ENCODE data around the gene S100Z. TPM values are rescaled to one million over a fixed set of nuclear protein-coding genes. Genes with fewer than 3 reads are reported as not detected.

Gene S100Z
- total RNA-seq, result 1 to 10 TPM in 1 of 4 donors, under 1 TPM in 2, not detected in 1; 0.36 to 1.7 (median 0.37) TPM

DNA sequence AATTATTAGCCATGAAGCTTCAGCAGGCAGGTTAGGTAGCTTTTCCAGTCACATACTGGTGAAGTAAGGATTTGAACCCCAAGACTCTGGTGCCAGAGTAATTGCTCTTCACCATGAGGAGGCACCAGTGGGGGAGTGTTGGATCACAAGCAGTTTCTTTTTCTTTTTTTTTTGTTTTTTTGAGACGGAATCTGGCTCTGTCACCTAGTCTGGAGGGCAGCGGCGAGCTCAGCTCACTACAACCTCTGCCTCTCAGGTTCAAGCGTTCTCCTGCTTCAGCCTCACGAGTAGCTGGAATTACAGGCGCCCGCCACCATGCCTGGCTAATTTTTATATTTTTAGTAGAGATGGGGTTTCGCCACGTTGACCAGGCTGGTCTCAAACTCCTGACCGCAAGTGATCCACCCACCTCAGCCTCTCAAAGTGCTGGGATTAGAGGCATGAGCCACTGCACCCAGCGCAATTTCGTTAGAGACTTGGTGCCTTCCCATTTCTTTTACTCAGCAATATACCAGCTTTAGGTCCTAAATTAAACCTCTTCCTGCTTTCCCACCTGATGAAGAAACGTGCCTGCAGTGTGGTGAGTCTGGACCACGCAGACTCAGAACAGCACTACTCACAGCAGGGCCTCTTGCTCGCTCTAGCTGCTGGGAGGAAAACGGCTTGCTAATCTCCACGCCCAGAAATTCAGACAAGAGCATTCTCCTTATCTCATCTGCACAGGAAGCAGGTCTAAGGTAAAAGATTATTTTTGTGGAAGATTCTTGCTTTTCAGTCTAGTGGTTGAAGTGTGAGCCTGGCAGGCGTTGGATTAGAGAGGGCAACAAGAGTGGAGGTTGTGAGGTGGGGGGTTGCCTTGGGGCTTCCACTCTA is at the start of gene S100Z:
Gene S100Z (plus strand): TSS at position 596 of the 873 bp plus-strand sequence. CDS start 25,346 bp downstream, outside the sequence.
- TF ChIP-seq, protein P1, sequence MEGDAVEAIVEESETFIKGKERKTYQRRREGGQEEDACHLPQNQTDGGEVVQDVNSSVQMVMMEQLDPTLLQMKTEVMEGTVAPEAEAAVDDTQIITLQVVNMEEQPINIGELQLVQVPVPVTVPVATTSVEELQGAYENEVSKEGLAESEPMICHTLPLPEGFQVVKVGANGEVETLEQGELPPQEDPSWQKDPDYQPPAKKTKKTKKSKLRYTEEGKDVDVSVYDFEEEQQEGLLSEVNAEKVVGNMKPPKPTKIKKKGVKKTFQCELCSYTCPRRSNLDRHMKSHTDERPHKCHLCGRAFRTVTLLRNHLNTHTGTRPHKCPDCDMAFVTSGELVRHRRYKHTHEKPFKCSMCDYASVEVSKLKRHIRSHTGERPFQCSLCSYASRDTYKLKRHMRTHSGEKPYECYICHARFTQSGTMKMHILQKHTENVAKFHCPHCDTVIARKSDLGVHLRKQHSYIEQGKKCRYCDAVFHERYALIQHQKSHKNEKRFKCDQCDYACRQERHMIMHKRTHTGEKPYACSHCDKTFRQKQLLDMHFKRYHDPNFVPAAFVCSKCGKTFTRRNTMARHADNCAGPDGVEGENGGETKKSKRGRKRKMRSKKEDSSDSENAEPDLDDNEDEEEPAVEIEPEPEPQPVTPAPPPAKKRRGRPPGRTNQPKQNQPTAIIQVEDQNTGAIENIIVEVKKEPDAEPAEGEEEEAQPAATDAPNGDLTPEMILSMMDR (IDR thresholded peaks at IDR 0.05), result no peak
- ATAC-seq (ENCODE audit: low FRiP score) (no peak), DNase-seq (ENCODE audit: low spot score) (no peak)

DNA sequence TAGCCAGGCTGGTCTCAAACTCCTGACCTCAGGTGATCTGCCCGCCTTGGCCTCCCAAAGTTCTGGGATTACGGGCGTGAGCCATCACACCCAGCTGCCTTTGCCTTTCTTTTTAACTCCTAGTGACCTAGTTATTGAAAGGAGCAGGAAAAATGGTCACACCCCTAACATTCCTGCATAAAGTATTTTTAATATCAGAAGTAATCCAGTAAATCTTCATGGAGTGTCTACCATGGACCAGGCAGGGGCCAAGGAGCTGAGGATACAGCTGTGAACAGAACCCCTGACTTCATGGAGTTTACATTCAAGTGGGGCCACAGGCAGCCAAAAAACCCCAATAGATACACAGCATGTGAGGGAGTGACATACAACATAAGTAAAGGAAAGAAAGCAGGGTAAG is 49.2 kb upstream of the S100Z start:
- no peak for DNase-seq (ENCODE audit: low spot score)
- ATAC-seq (ENCODE audit: low FRiP score), result no peak
- TF ChIP-seq, protein P1 (IDR thresholded peaks at IDR 0.05), result no peak

DNA sequence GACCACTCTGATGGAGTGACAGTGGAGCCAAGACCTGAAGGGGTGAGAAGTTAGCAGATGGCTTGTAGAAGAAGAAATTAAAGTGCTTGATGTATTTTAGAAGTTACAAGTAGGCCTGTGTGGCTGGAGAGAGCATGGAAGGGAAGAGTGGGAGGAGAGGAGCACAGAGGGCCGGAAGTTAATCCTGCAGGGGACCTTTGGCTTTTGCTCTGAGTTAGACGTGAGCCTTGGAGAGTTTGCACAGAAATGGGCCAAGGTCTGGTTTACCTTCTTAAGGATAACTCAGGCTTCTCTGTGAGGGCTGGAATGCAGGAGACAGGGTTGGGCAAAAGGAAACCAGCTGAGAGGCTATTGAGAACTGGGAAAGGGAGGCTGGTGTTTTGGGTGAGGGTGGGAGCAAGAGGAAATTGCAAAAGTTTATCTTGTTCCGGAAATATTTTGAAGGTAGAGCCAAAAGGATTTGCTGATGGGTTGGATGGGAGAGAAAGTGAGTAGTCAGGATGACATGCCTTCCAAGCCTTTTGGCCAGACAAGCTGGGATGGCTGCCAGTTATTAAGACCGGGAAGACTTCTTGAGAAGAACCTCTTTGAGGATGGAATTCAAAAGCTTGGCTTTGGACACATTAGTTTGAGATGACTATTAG is 48.5 kb upstream of the S100Z start:
- TF ChIP-seq, protein P1 (IDR thresholded peaks at IDR 0.05), result no peak
- DNase-seq (ENCODE audit: low spot score), result no peak
- peak; percentile 47 for ATAC-seq (ENCODE audit: low FRiP score)

DNA sequence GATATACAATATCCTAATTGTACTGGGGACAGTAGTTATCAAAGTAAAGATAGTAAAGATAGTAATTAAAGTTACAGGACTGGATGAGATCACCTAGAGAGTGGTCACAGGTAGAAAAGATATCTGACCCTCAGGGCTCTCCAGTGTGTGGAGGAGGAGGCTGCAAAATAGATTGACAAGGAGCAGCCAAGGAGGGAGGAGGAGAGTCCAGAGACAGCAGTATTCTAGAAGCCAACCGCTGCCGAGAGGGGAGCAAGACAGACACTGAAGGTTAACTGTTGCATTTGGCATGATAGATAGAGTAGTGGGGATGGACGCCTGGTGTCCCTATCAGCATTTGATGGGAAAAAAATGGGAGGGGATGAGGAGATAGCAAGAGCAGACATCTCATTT is 48.0 kb upstream of the S100Z start:
- ATAC-seq (ENCODE audit: low FRiP score), result peak; percentile 20
- TF ChIP-seq, protein P1 (IDR thresholded peaks at IDR 0.05), result no peak
- DNase-seq (ENCODE audit: low spot score), result no peak

DNA sequence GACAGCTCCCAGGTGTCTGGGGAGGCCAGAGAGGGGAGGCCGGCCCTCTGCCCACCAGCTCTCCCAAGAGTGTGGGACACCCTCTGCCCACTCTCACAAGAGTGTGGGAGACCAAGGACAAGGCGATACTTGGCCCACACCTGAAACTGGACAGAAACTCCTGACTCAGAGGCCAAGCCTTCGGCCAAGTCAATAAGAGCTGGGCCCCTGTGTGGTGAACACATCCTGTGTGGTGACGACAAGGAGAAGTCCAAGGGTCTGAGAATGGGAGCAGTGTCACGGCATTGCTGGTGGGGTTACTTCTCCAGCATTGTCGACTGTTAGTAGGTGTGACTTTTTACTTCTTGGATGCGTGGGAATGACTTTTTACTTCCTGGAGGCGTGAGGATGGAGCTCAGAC is 45.5 kb upstream of the S100Z start:
- no peak for ATAC-seq (ENCODE audit: low FRiP score)
- TF ChIP-seq, protein P1 (IDR thresholded peaks at IDR 0.05), result no peak

DNA sequence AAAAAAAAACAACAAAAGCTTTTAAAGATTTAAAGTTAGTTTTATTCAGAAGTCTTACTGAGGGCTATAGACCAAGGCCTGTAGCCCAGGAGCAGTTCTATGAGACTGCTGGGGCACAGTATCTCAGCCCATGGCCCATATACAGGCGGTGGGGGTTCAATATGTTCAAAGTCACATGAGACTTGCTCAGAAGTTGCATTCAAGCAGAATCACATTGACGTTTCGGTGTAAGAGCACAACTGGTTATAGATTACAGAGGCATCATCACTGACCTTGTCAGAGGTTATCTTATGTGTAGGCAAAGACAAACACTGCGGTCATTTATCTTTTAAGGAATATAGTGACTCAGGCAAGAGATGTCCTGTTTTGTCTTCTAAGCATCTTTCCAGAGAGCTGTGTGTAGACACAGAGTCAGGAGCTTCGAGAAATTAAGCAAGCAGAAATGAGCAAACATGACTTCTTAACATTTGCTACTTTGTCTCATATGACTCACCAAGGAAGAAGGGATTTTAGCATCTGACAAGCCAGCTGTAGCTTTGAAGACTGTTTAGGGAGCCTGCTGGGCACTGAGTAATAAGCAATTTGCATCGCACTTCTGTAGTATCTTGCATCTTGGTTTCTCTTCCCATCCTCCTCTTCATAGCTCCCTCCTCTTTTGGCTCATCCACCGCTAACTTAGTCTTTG is 43.9 kb upstream of the S100Z start:
- TF ChIP-seq, protein P1 (IDR thresholded peaks at IDR 0.05), result no peak
- DNase-seq (ENCODE audit: low spot score) (no peak), ATAC-seq (ENCODE audit: low FRiP score) (peak; percentile 81)

More for the DNA sequence above, 45.5 kb upstream of the S100Z start:
- no peak for DNase-seq (ENCODE audit: low spot score)
